ENCODE measurements around the gene TBX18.

The TBX18 gene

GRCh38 chr6:84764332-84765049, at the start of gene TBX18:
Gene TBX18 (minus strand): TSS chr6:84764598. CDS start chr6:84764181, 417 bp downstream.
- peak; percentile 99 for DNase-seq (ENCODE audit: low read depth)
- peak within 1 kb of the TSS; percentile 66 for H3K4me3 ChIP-seq (ENCODE audit: low read depth, low read length)

GRCh38 chr6:84811351-84811750, 47.0 kb upstream of the TBX18 start:
- no peak overlapping the region for H3K4me3 ChIP-seq (ENCODE audit: low read depth, low read length)
- no peak for DNase-seq (ENCODE audit: low read depth)

- no peak for DNase-seq (ENCODE audit: low read depth)
Measured at GRCh38 chr6:84809455-84809854, 45.1 kb upstream of the TBX18 start.

GRCh38 chr6:84808491-84809061, 44.2 kb upstream of the TBX18 start:
- DNase-seq (ENCODE audit: low read depth): no peak

More at GRCh38 chr6:84809455-84809854, 45.1 kb upstream of the TBX18 start:
- no peak overlapping the region for H3K4me3 ChIP-seq (ENCODE audit: low read depth, low read length)

GRCh38 chr6:84805145-84805544, 40.7 kb upstream of the TBX18 start:
- no peak overlapping the region for H3K4me3 ChIP-seq (ENCODE audit: low read depth, low read length)
- no peak for DNase-seq (ENCODE audit: low read depth)

More at GRCh38 chr6:84808491-84809061, 44.2 kb upstream of the TBX18 start:
- H3K4me3 ChIP-seq (ENCODE audit: low read depth, low read length): no peak overlapping the region

- no peak for DNase-seq (ENCODE audit: low read depth)
- no peak overlapping the region for H3K4me3 ChIP-seq (ENCODE audit: low read depth, low read length)
Measured at GRCh38 chr6:84804720-84805119, 40.3 kb upstream of the TBX18 start.

GRCh38 chr6:84801250-84801649, 36.9 kb upstream of the TBX18 start:
- no peak for DNase-seq (ENCODE audit: low read depth)

GRCh38 chr6:84798257-84798656, 33.9 kb upstream of the TBX18 start:
- no peak overlapping the region for H3K4me3 ChIP-seq (ENCODE audit: low read depth, low read length)
- DNase-seq (ENCODE audit: low read depth): peak; percentile 69

More at GRCh38 chr6:84801250-84801649, 36.9 kb upstream of the TBX18 start:
- no peak overlapping the region for H3K4me3 ChIP-seq (ENCODE audit: low read depth, low read length)

GRCh38 chr6:84796343-84796742, 31.9 kb upstream of the TBX18 start:
- no peak overlapping the region for H3K4me3 ChIP-seq (ENCODE audit: low read depth, low read length)
- no peak for DNase-seq (ENCODE audit: low read depth)

- no peak overlapping the region for H3K4me3 ChIP-seq (ENCODE audit: low read depth, low read length)
- DNase-seq (ENCODE audit: low read depth): no peak
Measured at GRCh38 chr6:84791927-84792326, 27.5 kb upstream of the TBX18 start.

GRCh38 chr6:84791233-84791632, 26.8 kb upstream of the TBX18 start:
- H3K4me3 ChIP-seq (ENCODE audit: low read depth, low read length): no peak overlapping the region
- no peak for DNase-seq (ENCODE audit: low read depth)

GRCh38 chr6:84789170-84789569, 24.8 kb upstream of the TBX18 start:
- no peak overlapping the region for H3K4me3 ChIP-seq (ENCODE audit: low read depth, low read length)

GRCh38 chr6:84788689-84789088, 24.3 kb upstream of the TBX18 start:
- no peak overlapping the region for H3K4me3 ChIP-seq (ENCODE audit: low read depth, low read length)
- DNase-seq (ENCODE audit: low read depth): no peak

More at GRCh38 chr6:84789170-84789569, 24.8 kb upstream of the TBX18 start:
- no peak for DNase-seq (ENCODE audit: low read depth)

GRCh38 chr6:84785671-84786070, 21.3 kb upstream of the TBX18 start:
- no peak overlapping the region for H3K4me3 ChIP-seq (ENCODE audit: low read depth, low read length)
- no peak for DNase-seq (ENCODE audit: low read depth)

- no peak for DNase-seq (ENCODE audit: low read depth)
- H3K4me3 ChIP-seq (ENCODE audit: low read depth, low read length): no peak overlapping the region
Measured at GRCh38 chr6:84779917-84780316, 15.5 kb upstream of the TBX18 start.

GRCh38 chr6:84779380-84779779, 15.0 kb upstream of the TBX18 start:
- H3K4me3 ChIP-seq (ENCODE audit: low read depth, low read length): no peak overlapping the region
- DNase-seq (ENCODE audit: low read depth): no peak

- no peak for DNase-seq (ENCODE audit: low read depth)
- H3K4me3 ChIP-seq (ENCODE audit: low read depth, low read length): no peak overlapping the region
Measured at GRCh38 chr6:84777888-84778287, 13.5 kb upstream of the TBX18 start.

- H3K4me3 ChIP-seq (ENCODE audit: low read depth, low read length): no peak overlapping the region
- DNase-seq (ENCODE audit: low read depth): no peak
Measured at GRCh38 chr6:84776392-84776791, 12.0 kb upstream of the TBX18 start.

- no peak overlapping the region for H3K4me3 ChIP-seq (ENCODE audit: low read depth, low read length)
- DNase-seq (ENCODE audit: low read depth): no peak
Measured at GRCh38 chr6:84775751-84776150, 11.4 kb upstream of the TBX18 start.

- no peak for DNase-seq (ENCODE audit: low read depth)
- peak overlapping the region; percentile 49 for H3K4me3 ChIP-seq (ENCODE audit: low read depth, low read length)
Measured at GRCh38 chr6:84774985-84775284, 10.5 kb upstream of the TBX18 start.

Data from skeletal muscle cell (primary cell).